GM21367 (cell line): Measurements from ENCODE around the gene PAIP1.
"Not testable (repeated sequence)": the region's sequence is repeated elsewhere in the genome, so short reads cannot be mapped to it uniquely, and the experiment has no call there.

Experiments used
- ATAC-seq: cut with Tn5 transposase; IDR thresholded peaks from one replicate; pipeline ENCODE4 v1.9.1; 2021; ENCODE audit not compliant: unreplicated experiment

Gene PAIP1

DNA sequence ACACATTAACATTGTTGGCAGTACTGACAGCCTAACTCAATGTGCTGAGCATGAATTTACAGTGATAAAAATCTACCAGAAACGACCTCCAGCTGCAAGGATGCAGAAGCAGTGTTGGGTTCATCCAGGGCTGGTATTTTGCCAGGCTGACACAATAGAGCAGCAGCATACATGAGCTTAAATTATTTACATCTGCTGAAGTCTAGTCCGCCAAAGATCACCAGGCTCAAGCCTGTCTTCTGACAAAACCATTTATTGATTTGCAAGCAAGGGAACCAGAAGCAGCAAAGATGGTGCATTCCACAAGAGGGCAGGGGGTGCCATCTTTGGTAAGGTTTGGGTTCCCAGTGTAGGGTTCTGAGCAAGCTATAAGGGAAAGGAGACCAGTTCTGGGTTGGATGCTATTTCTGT lies 33.2 kb downstream of the PAIP1 start:
- no peak for ATAC-seq

DNA sequence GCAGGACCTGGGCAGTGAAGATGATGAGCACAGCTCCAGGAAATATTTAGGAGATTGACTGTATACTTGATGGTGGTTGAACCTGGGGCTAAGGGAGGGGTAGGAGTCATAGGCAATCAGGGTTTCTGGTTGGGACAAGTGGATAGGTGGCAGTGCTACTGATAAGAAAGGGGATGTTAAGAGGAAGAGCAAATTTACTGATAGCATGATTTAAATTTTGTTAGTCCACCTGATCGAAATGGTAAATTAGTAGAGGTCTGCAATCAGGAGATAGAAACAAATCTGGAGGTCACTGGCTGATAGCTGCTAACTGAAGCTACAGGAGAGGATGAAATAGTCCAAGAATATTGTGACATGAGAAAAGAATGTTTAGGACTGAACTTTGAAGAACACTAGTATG lies 36.3 kb downstream of the PAIP1 start:
- ATAC-seq: no peak

DNA sequence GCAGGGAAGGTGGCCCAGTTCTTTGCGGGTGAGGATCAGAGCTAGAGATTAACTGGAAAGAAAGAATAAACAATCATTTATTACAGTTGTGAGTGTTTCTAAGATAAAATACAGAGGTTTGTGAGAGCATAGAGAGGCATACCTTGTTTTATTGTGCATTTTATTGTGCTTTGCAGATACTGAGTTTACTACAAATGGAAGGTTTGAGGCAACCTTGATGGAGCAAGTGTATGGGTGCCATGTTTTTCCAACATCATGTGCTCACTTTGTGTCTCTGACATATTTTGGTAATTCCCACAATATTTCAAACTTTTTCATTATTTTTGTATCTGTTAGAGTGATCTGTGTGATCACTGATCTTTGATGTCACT lies 41.2 kb downstream of the PAIP1 start:
- ATAC-seq: no peak

DNA sequence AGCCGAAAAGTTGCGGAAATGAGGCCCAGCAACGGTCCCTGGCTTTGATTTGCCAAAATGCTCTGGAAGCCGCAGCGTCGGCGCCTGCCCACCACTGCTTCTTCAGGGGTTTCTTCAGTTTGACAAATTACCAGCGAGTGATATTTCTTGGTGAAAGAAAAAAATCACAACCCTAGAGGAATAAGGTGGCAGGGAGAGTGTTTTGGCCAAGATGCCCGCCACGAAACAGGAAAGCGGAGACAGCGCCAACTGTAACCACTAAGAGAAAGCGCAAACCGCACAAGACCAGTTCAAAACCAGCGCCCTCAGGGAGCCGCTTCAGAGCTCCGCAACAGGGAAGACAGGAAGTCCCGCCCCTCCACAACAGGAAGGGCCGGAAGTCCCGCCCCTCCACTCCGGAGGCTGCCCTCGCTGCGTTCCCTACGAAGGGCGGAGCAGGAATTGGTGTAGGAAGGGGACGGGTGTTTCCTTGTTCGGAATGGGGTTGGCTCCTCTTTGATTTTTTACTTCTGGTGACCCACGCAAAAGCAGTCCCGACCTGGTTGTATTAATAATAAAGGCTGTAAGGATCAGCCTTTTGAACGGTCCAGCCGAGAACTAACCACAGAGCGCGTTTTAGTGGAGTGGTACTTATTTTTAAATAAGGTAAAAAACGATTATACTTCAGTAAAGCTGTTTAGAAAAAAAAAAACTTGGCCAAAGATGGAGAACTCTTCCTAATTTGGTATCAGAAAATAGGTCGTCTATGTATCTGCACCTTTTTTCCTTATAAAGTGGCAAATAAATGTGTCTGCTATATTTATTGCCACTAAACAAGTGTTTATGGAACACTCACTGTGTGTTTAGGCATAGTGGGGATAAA lies 41.8 kb downstream of the PAIP1 start, which contains the start of gene C5orf34:
C5orf34 (minus strand) TSS at position 333 of the 862 bp plus-strand sequence. CDS start 5,809 bp downstream, outside the sequence.
- ATAC-seq: peak; percentile 98

DNA sequence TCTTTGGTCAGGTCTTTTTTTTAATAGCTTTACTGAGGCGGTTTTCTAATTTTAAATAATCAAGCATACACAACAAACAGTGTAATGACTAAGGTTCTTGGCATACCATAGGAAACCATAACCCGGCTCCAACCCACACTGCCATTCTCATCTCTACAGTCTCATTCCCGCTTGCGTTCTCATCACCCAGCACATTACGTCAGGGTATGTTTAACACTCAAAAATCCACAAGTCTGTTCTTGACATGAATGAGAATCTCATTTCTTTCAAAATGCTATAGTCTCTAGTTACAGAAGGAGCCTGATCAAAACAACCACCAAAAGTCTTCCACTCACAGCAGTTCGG lies 42.4 kb downstream of the PAIP1 start:
- ATAC-seq: peak; percentile 23

DNA sequence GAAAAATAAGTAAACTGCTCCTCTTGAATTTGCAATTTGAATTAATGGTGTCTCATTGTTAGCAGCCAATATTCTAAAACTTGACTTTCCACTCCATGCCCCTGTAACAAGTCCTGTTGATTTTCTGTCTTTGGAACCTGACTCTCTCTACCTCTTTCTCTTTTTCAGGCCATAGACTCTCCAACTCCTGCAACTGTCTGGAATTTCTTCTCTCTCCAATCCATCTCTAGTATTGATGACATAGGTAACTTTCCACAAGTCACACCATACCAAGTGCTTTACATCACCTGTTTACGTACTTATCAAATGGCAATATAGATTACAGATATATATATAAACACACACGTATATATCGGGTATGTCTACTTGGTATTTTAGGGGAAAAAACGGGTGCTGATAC lies 42.9 kb downstream of the PAIP1 start:
- no peak for ATAC-seq

DNA sequence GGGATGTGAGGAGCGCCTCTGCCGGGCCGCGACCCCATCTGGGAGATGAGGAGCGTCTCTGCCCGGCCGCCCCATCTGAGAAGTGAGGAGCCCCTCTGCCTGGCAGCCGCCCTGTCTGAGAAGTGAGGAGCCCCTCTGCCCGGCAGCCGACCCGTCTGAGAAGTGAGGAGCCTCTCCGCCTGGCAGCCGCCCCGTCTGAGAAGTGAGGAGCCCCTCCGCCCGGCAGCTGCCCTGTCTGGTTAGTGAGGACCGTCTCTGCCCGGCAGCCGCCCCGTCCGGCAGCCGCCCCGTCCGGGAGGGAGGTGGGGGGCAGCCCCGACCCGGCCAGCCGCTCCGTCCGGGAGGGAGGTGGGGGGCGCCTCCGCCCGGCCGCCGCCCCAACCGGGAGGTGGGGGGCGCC lies 45.8 kb downstream of the PAIP1 start:
- not testable (repeated sequence) for ATAC-seq

DNA sequence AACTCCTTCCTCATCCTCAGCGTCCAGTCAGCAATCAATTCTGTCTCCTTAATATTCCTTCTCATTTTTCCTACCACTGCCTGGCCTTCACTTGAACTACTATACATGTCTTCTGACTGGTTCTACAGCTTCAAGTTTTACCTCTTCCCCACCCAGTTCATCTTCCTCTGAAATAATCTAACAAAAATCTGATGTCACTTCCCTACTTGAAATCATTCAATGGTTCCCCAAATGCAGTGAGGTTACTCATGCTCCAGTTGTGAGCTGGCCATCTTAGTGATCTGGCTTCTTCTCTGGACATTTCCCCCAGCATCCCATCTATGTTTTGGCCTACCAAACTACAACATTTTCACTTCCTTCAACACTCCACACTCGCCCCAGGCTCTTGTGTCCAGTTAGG lies 58.3 kb downstream of the PAIP1 start:
- no peak for ATAC-seq

DNA sequence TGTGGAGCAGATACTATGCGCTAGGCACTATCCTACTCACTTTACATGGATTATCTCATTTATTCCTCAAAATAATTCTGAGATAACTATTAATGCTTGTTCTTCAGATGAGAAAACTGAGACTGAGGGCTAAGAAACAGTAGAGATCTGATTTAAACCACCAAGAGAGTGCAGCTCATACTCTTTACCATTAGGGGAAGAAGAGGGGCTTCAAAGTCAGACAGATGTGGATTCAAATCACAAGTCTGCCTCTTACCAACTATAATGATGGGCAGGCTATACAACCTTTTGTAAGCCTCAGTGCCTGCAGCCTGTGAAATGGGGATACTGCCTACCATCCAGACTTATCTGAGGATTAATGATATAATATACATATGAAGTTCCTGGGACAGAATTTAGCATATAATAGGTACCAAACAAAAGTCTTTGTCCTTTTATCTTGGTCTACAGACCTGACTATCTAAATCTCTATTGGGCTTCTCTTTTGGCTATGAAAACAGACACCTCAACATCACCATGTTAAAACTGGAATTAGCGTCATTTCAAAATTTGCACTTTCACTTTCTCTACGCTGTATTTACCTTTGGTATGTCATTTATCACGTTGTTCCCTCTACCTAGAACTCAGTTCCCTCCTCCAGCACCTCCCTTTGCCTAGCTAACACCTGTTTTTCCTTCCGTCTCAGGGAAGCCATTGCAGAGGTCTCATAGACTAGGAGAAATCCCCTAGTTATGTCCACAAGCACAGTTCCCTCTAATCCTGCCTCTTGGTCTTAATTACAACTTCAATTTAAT lies 59.4 kb downstream of the PAIP1 start:
- no peak for ATAC-seq

DNA sequence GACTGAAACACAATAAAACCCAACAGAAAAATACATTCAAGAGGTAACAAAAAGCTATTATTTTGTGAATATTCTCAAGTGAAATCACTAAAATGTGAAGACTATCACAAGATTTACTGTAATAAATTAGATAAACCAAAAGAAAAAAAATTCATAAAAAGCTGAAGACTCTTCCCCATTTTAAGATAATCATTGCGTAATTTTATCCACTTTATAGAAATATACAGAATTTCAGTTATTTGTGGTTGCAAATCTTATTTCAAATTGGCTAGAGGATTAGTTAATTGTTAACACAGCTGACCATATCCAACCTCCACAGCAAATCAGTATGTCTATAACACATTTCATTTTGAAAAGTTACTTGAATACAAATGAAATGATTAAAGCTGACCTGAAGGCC lies 65.6 kb downstream of the PAIP1 start:
- ATAC-seq: no peak

DNA sequence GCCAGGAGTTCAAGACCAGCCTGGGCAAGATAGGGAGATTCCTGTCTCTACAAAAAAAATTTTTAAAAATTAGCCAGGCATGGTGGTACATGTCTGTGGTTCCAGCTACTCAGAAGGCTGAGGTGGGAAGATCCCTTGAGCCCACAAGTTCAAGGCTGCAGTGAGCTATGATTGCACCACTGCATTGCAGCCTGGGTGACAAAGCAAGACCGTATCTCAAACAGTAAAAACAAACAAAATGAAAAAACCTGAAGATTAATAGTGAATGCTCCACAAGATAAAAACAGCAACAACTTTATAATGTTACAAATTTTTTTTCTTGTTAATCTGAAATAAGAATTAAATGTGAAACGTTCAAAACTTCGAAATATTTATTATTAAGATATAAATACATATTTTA lies 70.5 kb downstream of the PAIP1 start:
- ATAC-seq: no peak

DNA sequence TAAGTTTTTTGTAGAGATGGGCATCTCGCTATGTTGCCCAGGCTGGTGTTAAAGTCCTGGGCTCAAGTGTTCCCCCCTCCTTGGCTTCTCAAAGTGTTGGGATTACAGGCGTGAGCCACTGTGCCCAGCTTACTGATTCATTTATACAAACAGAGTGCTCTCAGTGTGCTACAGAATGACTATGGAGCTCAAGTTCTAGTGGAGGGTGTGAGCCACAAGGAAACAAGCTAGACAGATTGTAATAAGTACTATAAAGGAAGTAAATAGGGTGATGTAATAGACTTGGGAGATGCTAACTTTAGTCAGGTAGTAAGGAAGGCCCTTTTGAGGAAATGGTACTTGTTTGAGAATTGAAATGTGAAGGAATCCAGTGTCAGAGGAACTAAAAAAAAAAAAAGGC lies 71.5 kb downstream of the PAIP1 start:
- ATAC-seq: no peak

DNA sequence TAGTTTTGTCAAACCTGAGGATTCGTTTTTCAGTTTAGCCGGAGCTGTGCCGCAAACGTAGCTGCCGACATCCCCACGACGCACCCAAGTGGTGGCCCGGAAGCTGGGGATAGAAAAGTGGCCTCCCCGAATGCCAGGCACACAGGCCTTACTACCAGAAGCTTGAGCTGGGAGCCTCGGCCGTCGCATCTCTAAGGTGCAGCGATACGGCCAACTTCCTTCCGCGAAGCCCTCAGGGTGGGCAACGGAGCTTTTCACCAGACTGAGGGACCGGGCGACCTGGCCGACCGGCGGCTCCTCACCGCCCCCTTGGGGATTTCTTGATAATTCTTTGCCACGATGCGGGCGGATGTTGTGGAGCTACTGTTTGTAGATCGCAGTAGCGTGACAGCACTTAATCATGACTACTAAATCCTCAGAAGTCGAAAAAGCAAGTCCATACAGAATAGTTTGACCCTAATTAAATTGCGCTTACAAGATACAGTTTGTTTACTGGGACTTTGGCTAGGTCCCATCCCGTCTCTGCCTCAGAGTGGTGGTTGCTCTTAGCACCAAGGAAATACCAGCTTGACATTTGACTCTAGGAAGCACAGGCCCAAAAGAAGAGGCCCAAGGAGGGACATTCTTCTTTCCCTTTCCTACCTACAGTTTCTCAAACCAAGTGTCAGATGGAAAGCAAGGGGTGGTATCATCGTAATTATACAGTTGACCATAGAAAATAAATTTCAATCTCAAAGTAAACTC lies 72.6 kb downstream of the PAIP1 start:
- peak; percentile 64 for ATAC-seq

DNA sequence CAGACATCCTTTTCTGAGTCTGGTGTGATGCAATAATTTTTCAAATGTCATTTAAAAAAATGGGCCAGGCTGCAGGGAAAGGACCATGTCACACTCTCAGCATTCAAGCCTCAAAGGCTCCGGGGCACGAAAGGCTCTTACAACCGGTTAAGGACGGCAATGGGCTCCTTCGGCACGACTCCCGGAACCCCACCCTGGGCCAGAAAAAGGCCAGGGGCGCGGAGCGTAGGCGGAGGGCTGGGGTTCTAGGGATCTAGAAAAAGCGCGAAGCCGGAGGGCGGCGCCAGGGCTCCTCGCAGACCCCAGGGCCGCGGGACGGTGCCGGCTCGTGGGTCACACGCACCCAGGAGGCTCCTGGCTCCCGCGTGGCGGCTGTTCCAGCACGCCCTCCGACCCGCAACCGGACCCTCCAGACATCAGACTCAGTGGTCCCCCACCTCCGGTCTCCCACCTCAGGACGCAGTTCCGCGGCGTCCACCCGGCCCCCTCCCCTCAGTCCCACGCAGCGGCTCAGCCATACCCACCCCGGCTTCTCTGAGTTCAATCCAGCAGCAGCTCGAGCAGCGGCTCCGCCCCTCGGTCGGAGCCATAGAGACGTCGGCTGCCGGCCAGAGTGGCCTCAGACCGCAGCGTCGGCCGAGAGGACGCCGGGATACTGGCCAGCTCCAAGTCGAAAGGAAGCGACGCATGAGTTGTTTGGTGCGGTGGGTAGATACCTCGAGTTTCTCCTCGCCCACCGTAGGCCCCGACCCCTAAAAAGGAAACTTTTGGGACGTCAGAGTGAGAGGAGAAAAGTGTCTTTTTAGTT lies 73.4 kb downstream of the PAIP1 start, which contains the start of gene TMEM267:
TMEM267 (minus strand) TSS at position 568 of the 808 bp plus-strand sequence. CDS start 29,896 bp downstream, outside the sequence.
- ATAC-seq: peak; percentile 90

DNA sequence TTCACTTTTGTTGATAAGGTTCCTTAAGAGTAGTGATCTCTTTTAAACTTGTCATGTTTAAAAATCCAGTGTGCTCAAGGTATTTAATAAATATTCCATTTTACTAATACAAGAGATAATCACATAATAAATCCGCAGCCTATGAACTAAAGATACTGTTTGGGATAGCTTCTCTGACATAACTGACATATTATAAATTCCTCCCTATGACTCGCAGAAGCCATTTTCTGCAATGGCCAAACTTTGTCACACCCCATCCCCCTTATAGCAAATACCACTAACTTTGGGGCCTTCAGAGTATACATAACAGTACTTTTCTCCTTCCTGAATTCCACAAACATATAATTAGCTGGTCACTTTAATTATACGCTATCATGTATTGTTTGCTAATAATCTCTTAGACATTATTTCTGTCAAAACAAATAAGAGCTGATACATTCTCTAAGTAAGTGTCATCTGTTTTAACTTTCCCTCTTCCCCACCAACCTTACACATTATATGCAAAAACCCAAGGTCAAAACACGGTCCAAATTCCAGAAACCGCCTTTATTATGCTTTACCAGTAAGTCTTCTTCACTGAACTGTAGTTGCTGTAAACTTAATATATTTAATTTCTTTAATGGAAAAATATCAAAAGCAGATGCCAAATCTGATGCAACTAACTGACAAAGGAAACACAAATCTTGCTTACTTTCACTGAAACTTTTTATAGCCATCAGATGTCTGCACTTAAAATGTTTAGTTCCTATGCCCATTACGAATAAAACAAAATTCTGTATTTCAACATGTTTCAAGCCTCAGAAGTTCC lies 74.2 kb downstream of the PAIP1 start:
- no peak for ATAC-seq
